HG02571 (cell line): ENCODE measurements around the gene PLCH2.
"Not testable (repeated sequence)": the region's sequence is repeated elsewhere in the genome, so short reads cannot be mapped to it uniquely, and the experiment has no call there.

Experiments used
- ATAC-seq: cut with Tn5 transposase; IDR thresholded peaks from one replicate; pipeline ENCODE4 v1.9.1; 2021; ENCODE audit warnings: mild to moderate bottlenecking, moderate library complexity; ENCODE audit not compliant: unreplicated experiment

Gene PLCH2

GRCh38 chr1:2442661-2443060, 33.4 kb upstream of the PLCH2 start:
- ATAC-seq = no peak

- no peak for ATAC-seq
Observed at GRCh38 chr1:2443277-2444137, 32.6 kb upstream of the PLCH2 start.

- no peak for ATAC-seq
Observed at GRCh38 chr1:2444138-2444591, 31.9 kb upstream of the PLCH2 start.

GRCh38 chr1:2445162-2445822, 30.8 kb upstream of the PLCH2 start:
- no peak for ATAC-seq

GRCh38 chr1:2445823-2446215, 30.3 kb upstream of the PLCH2 start:
- no peak for ATAC-seq

- ATAC-seq = no peak
Observed at GRCh38 chr1:2446394-2446793, 29.7 kb upstream of the PLCH2 start.

GRCh38 chr1:2446861-2447260, 29.2 kb upstream of the PLCH2 start:
- no peak for ATAC-seq

GRCh38 chr1:2447276-2448097, 28.6 kb upstream of the PLCH2 start:
- ATAC-seq = no peak

GRCh38 chr1:2448098-2448445, 28.0 kb upstream of the PLCH2 start:
- no peak for ATAC-seq

- ATAC-seq = no peak
Observed at GRCh38 chr1:2449636-2450454, 26.2 kb upstream of the PLCH2 start.

GRCh38 chr1:2451741-2452140, 24.3 kb upstream of the PLCH2 start:
- no peak for ATAC-seq

- ATAC-seq = no peak
Observed at GRCh38 chr1:2452201-2452931, 23.7 kb upstream of the PLCH2 start.

- no peak for ATAC-seq
Observed at GRCh38 chr1:2452932-2453315, 23.2 kb upstream of the PLCH2 start.

- ATAC-seq = no peak
Observed at GRCh38 chr1:2454227-2454626, 21.9 kb upstream of the PLCH2 start.

- no peak for ATAC-seq
Observed at GRCh38 chr1:2455757-2456156, 20.3 kb upstream of the PLCH2 start.

GRCh38 chr1:2457444-2457843, 18.6 kb upstream of the PLCH2 start:
- ATAC-seq = no peak

GRCh38 chr1:2458687-2459086, 17.4 kb upstream of the PLCH2 start:
- ATAC-seq = no peak

GRCh38 chr1:2459102-2459753, 16.9 kb upstream of the PLCH2 start:
- not testable (repeated sequence) for ATAC-seq

- no peak for ATAC-seq
Observed at GRCh38 chr1:2459757-2460156, 16.3 kb upstream of the PLCH2 start.

GRCh38 chr1:2460203-2460602, 15.9 kb upstream of the PLCH2 start:
- no peak for ATAC-seq
